CD14-positive monocyte (primary cell): ENCODE measurements around the gene PSENEN. TPM values are rescaled to one million over a fixed set of nuclear protein-coding genes. Genes with fewer than 3 reads are reported as not detected.

Experiments
- DNase-seq, 3 donors: peaks; one replicate each; pipeline ENCODE4 v3.0.0-alpha.2; 2011 to 2022
- H2AFZ ChIP-seq: 2 replicates; pipeline ENCODE4 v1.6.0; 2012; ENCODE audit warnings: mild to moderate bottlenecking, low read depth, low read length, inconsistent platforms; ENCODE audit not compliant: insufficient read depth, poor library complexity, severe bottlenecking
- H3K27ac ChIP-seq, 2 donors: 1 replicate in 1 of 2; 2 replicates in 1 of 2; pipeline ENCODE4 v1.5.1; 2012 to 2013; ENCODE audit warnings: low read length in 2 of 2, control low read depth in 1 of 2, inconsistent platforms in 1 of 2, low read depth in 1 of 2, mild to moderate bottlenecking in 1 of 2
- H3K27me3 ChIP-seq, 2 donors: one replicate each; pipeline versions ENCODE4 v1.6.0 to v1.6.1; 2011 to 2013; ENCODE audit warnings: low read length in 2 of 2; ENCODE audit not compliant: control insufficient read depth in 2 of 2, insufficient read depth in 2 of 2
- H3K36me3 ChIP-seq, 2 donors: replicated peaks in 1 of 2; 1 replicate in 1 of 2; 2 replicates in 1 of 2; pipeline versions ENCODE4 v1.5.1 to v1.6.1; 2012 to 2013; ENCODE audit warnings: low read length in 2 of 2, control low read depth in 1 of 2, inconsistent platforms in 1 of 2, mild to moderate bottlenecking in 1 of 2; ENCODE audit not compliant: insufficient read depth in 2 of 2, control insufficient read depth in 1 of 2
- H3K4me1 ChIP-seq, 2 donors: 1 replicate in 1 of 2; 2 replicates in 1 of 2; pipeline versions ENCODE4 v1.5.1 to v1.6.1; 2012 to 2013; ENCODE audit warnings: low read length in 2 of 2, control low read depth in 1 of 2, inconsistent platforms in 1 of 2, mild to moderate bottlenecking in 1 of 2, moderate library complexity in 1 of 2; ENCODE audit not compliant: insufficient read depth in 2 of 2, control insufficient read depth in 1 of 2
- H3K4me2 ChIP-seq: replicated peaks from 2 replicates; pipeline ENCODE3; 2012; ENCODE audit warnings: low read length, moderate library complexity, mild to moderate bottlenecking; ENCODE audit not compliant: poor library complexity, severe bottlenecking; ENCODE audit errors: extremely low read depth
- H3K4me3 ChIP-seq, 3 experiments: fragments of 200-600 bp in 1 of 3; sonication (generic) in 1 of 3; replicated peaks in 1 of 3; 1 replicate in 2 of 3; 2 replicates in 1 of 3; pipeline ENCODE4 v1.5.1; 2011 to 2013; ENCODE audit warnings: low read length in 3 of 3, mild to moderate bottlenecking in 3 of 3, control low read depth in 2 of 3, low read depth in 2 of 3, inconsistent platforms in 1 of 3, moderate library complexity in 1 of 3
- H3K79me2 ChIP-seq: 2 replicates; pipeline ENCODE4 v1.6.0; 2012; ENCODE audit warnings: mild to moderate bottlenecking, control low read depth, inconsistent platforms, low read length, moderate library complexity; ENCODE audit not compliant: insufficient read depth
- H3K9ac ChIP-seq: 2 replicates; pipeline ENCODE4 v1.6.0; 2017; ENCODE audit warnings: low read length, mild to moderate bottlenecking; ENCODE audit not compliant: insufficient read depth, poor library complexity, severe bottlenecking
- H3K9me3 ChIP-seq, 2 donors: replicated peaks in 1 of 2; 1 replicate in 1 of 2; 2 replicates in 1 of 2; pipeline versions ENCODE4 v1.5.1 to v1.6.1; 2012 to 2013; ENCODE audit warnings: low read length in 2 of 2, control low read depth in 1 of 2; ENCODE audit not compliant: control insufficient read depth in 1 of 2, insufficient read depth in 1 of 2
- H4K20me1 ChIP-seq: 2 replicates; pipeline ENCODE4 v1.6.0; 2012; ENCODE audit warnings: mild to moderate bottlenecking, low read length, control low read depth, moderate library complexity; ENCODE audit not compliant: insufficient read depth
- H3K27ac Mint-ChIP-seq, 7 donors: one replicate each; pipeline ENCODE4 v1.8.0; 2020; ENCODE audit warnings: mild to moderate bottlenecking in 7 of 7, mixed read lengths in 7 of 7, moderate library complexity in 6 of 7, inconsistent platforms in 2 of 7
- H3K27me3 Mint-ChIP-seq, 3 donors: one replicate each; pipeline ENCODE4 v1.8.0; 2021 to 2022; ENCODE audit warnings: low read depth in 3 of 3, mild to moderate bottlenecking in 3 of 3, mixed read lengths in 3 of 3, moderate library complexity in 3 of 3, inconsistent platforms in 1 of 3
- H3K36me3 Mint-ChIP-seq, 2 donors: one replicate each; pipeline ENCODE4 v1.8.0; 2020; ENCODE audit warnings: mixed read lengths in 2 of 2, inconsistent platforms in 1 of 2, mild to moderate bottlenecking in 1 of 2
- H3K4me1 Mint-ChIP-seq: one replicate; pipeline ENCODE4 v1.8.0; 2020; ENCODE audit warnings: mild to moderate bottlenecking, mixed read lengths
- H3K4me3 Mint-ChIP-seq, 2 donors: one replicate each; pipeline ENCODE4 v1.8.0; 2020; ENCODE audit warnings: mild to moderate bottlenecking in 2 of 2, mixed read lengths in 2 of 2, moderate library complexity in 1 of 2
- H3K9me3 Mint-ChIP-seq, 7 donors: one replicate each; pipeline ENCODE4 v1.8.0; 2020 to 2022; ENCODE audit warnings: mixed read lengths in 7 of 7, mild to moderate bottlenecking in 6 of 7, moderate library complexity in 6 of 7, inconsistent platforms in 2 of 7
- WGBS: methylation state at CpG from one replicate; pipeline ENCODE4 v1.1.5; 2013; ENCODE audit warnings: missing lambda C conversion rate; ENCODE audit not compliant: insufficient coverage; 5-methylcytosine and 5-hydroxymethylcytosine counted together
- intact Hi-C, 2 donors: fragments of 100-400 bp; cut with micrococcal nuclease; formaldehyde crosslinking; loops; one replicate each; pipeline versions ENCODE4 v1.15.0 to v1.15.1; 2023
- polyA plus RNA-seq, 3 donors: library from polyadenylated mRNA; depleted of rRNA in 1 of 3; unstranded in 2 of 3; stranded (reverse) in 1 of 3; fragments of 300-500 nt in 2 of 3; fragments of >200 nt in 1 of 3; fragmentation: Illumina TruSeq in 2 of 3; gene quantifications; 1 replicate in 2 of 3; 2 replicates in 1 of 3; pipeline ENCODE4 v1.2.3, GENCODE V29; 2012 to 2021
- TF ChIP-seq, protein P1 (sequence below): fragments of 200-600 bp; IDR thresholded peaks from one replicate; pipeline ENCODE4 v1.8.0; 2022; ENCODE audit warnings: antibody characterized with exemption, mild to moderate bottlenecking

Gene PSENEN
- polyA plus RNA-seq, 3 donors: 29.7 to 149 (median 129) TPM

DNA sequence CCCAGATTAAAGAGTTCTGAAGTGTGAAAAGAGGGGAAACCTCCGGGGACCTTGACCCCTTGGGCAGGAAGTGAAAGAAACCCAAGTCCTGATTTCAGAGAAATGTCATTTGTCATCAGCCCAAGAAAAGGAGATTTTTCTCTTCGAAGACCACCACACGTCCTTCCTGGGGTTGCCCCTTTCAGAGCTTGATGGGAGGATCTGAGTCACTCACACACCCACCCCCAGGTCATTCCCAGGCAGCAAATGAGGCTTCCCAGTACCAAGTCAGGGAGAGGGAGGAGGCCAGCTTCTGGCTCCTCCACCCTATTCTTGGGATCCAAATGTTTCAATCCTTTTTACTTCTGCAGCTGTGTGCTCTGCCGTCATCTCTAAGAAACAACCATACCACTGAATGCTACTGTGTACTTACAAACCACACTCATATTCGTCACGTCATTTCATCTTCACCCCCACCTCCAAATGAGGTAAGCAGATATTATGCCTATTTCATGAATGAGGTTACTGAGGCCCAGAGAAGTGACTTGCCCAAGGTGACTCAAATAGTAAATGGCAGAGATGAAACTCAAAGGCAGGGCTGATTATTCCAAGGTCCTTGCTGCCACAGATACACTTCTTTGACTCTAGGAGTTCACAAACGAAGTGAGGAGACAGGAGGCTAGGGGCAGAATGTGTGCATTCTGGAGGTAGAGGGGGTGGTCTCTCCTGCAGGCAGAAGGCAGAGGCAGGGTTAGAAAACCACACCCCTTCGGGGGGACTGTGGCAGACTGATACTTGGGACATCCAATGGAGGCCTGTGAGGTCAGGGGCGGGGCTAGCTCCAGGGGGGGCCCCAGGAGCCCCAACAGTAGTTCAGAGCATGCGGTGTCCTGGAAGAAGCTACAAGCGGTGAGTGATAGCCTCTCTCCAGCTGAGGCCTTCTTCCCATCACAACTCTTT, 32.6 kb upstream of the PSENEN start:
- Histone ChIP-seq H3K9me3 (no peaks in the 10 kb centered on the region), H3K4me3 (no peak overlapping the region), H3K4me1 (peaks cover 13 to 19% of the 10 kb centered on the region in 2 donors), H3K27ac (no peak overlapping the region), H4K20me1 (no peaks in the 10 kb centered on the region), H3K4me2 (no peak overlapping the region), H2AFZ (no peak overlapping the region), H3K36me3 (no peaks in the 10 kb centered on the region), H3K9ac (no peak overlapping the region), H3K27me3 (no peaks in the 10 kb centered on the region), H3K79me2 (no peaks in the 10 kb centered on the region)
- peaks cover 15% of the 10 kb centered on the region for H3K4me1 Mint-ChIP-seq
- H3K4me3 Mint-ChIP-seq: peak overlapping the region in 1 of 2 donors; percentile 45
- 100% methylated on average over 5 of the region's 11 CpGs for WGBS
- TF ChIP-seq, protein P1, sequence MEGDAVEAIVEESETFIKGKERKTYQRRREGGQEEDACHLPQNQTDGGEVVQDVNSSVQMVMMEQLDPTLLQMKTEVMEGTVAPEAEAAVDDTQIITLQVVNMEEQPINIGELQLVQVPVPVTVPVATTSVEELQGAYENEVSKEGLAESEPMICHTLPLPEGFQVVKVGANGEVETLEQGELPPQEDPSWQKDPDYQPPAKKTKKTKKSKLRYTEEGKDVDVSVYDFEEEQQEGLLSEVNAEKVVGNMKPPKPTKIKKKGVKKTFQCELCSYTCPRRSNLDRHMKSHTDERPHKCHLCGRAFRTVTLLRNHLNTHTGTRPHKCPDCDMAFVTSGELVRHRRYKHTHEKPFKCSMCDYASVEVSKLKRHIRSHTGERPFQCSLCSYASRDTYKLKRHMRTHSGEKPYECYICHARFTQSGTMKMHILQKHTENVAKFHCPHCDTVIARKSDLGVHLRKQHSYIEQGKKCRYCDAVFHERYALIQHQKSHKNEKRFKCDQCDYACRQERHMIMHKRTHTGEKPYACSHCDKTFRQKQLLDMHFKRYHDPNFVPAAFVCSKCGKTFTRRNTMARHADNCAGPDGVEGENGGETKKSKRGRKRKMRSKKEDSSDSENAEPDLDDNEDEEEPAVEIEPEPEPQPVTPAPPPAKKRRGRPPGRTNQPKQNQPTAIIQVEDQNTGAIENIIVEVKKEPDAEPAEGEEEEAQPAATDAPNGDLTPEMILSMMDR: no peak
- no peak for DNase-seq
- H3K9me3 Mint-ChIP-seq: no peaks in the 10 kb centered on the region
- intact Hi-C loops: no loop called here
- peaks cover 6 to 7% (median 6%) of the 10 kb centered on the region in 3 donors for H3K27me3 Mint-ChIP-seq
- no peaks in the 10 kb centered on the region for H3K36me3 Mint-ChIP-seq
- peak overlapping the region in 1 of 7 donors; percentile 37 for H3K27ac Mint-ChIP-seq

DNA sequence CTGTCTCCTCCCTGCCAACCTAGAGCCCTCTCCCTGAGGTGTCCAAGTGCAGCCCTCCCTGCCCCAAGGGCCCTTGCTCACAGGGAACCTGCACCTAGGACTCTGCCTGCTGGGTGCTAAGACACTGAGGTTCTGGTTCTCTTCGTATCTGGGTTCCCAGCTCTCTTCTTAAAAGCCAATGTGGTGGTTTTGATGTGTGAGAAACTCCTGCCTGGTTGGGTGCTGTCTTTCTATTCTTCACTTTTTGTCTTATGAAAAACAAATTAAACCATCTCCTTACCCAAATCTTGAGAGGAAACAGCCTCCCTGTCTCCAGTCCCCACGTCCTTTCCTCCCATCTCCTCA, 32.0 kb upstream of the PSENEN start:
- H3K9me3 ChIP-seq: no peaks in the 10 kb centered on the region
- TF ChIP-seq, protein P1: no peak
- WGBS: no CpG with 5 or more reads among the region's 2 CpGs
- H3K27ac ChIP-seq: no peak overlapping the region
- no peak overlapping the region for H3K4me3 ChIP-seq
- Mint-ChIP-seq H3K36me3 (no peaks in the 10 kb centered on the region), H3K4me3 (no peak overlapping the region), H3K27me3 (peaks cover 4 to 6% (median 6%) of the 10 kb centered on the region in 3 donors), H3K27ac (peak overlapping the region in 1 of 7 donors; percentile 6), H3K4me1 (peaks cover 16% of the 10 kb centered on the region), H3K9me3 (no peaks in the 10 kb centered on the region)
- H3K79me2 ChIP-seq: peaks cover 5% of the 10 kb centered on the region
- intact Hi-C loops: no loop called here
- H3K4me2 ChIP-seq: no peak overlapping the region
- H3K4me1 ChIP-seq: peaks cover 13 to 22% of the 10 kb centered on the region in 2 donors
- H3K9ac ChIP-seq: no peak overlapping the region
- H2AFZ ChIP-seq: no peak overlapping the region
- H3K27me3 ChIP-seq: no peaks in the 10 kb centered on the region
- H4K20me1 ChIP-seq: peaks cover 1% of the 10 kb centered on the region
- DNase-seq: no peak
- H3K36me3 ChIP-seq: no peaks in the 10 kb centered on the region
